Hepatocyte (in vitro differentiated cells): ENCODE data around the gene AMIGO1. TPM values are rescaled to one million over a fixed set of nuclear protein-coding genes. Genes with fewer than 3 reads are reported as not detected.

ENCODE experiments used
- DNase-seq: peaks from one replicate; pipeline ENCODE4 v3.0.0-alpha.2; 2016; ENCODE audit warnings: low spot score
- H2AFZ ChIP-seq: fragments of 200-600 bp; sonication (generic); 2 replicates; pipeline ENCODE4 v1.6.0; 2016; ENCODE audit warnings: antibody characterized with exemption, mild to moderate bottlenecking
- H3K27ac ChIP-seq: fragments of 200-600 bp; sonication (generic); 2 replicates; pipeline ENCODE4 v1.5.1; 2016; ENCODE audit warnings: mild to moderate bottlenecking
- H3K27me3 ChIP-seq: fragments of 200-600 bp; sonication (generic); 2 replicates; pipeline ENCODE4 v1.6.1; 2016
- H3K36me3 ChIP-seq: fragments of 200-600 bp; sonication (generic); replicated peaks from 2 replicates; pipeline ENCODE4 v1.5.1; 2016; ENCODE audit warnings: low read depth; ENCODE audit not compliant: insufficient read depth
- H3K4me1 ChIP-seq: fragments of 200-600 bp; sonication (generic); 2 replicates; pipeline ENCODE4 v1.5.1; 2016; ENCODE audit warnings: mild to moderate bottlenecking, moderate library complexity; ENCODE audit not compliant: insufficient read depth
- H3K4me2 ChIP-seq: fragments of 200-600 bp; sonication (generic); 2 replicates; pipeline ENCODE4 v1.6.0; 2016
- H3K4me3 ChIP-seq: fragments of 200-600 bp; sonication (generic); 2 replicates; pipeline ENCODE4 v1.5.1; 2016; ENCODE audit warnings: mild to moderate bottlenecking
- H3K79me2 ChIP-seq: fragments of 200-600 bp; sonication (generic); 2 replicates; pipeline ENCODE4 v1.6.0; 2017; ENCODE audit warnings: mild to moderate bottlenecking
- H3K9me2 ChIP-seq: fragments of 200-600 bp; sonication (generic); replicated peaks from 2 replicates; pipeline ENCODE4 v1.6.0; 2017; ENCODE audit warnings: mild to moderate bottlenecking; ENCODE audit not compliant: insufficient read depth
- H3K9me3 ChIP-seq: fragments of 200-600 bp; sonication (generic); 2 replicates; pipeline ENCODE4 v1.5.1; 2016; ENCODE audit warnings: low read depth, mild to moderate bottlenecking
- H4K20me1 ChIP-seq: fragments of 200-600 bp; sonication (generic); 2 replicates; pipeline ENCODE4 v1.6.0; 2016; ENCODE audit warnings: mild to moderate bottlenecking; ENCODE audit not compliant: insufficient read depth, poor library complexity, severe bottlenecking
- EZH2 ChIP-seq: fragments of 200-600 bp; sonication (generic); IDR thresholded peaks from 2 replicates; pipeline ENCODE4 v1.6.1; 2016; ENCODE audit warnings: antibody characterized with exemption, mild to moderate bottlenecking, borderline replicate concordance
- EZH2phosphoT487 ChIP-seq: fragments of 200-600 bp; sonication (generic); IDR thresholded peaks from one replicate; pipeline ENCODE4 v1.6.1; 2018; ENCODE audit warnings: antibody characterized with exemption, mild to moderate bottlenecking, low read depth, moderate library complexity; ENCODE audit not compliant: unreplicated experiment, severe bottlenecking
- WGBS: methylation state at CpG from one replicate; pipeline ENCODE4 v1.1.6; 2016; ENCODE audit warnings: low lambda C conversion rate; ENCODE audit errors: missing lambda C conversion rate; 5-methylcytosine and 5-hydroxymethylcytosine counted together
- polyA plus RNA-seq: library from polyadenylated mRNA; unstranded; fragments of >200 nt; fragmentation: Nextera tagmentation; extraction: Ambion mirVana; gene quantifications from 2 replicates; pipeline ENCODE4 v1.2.1, GENCODE V29; 2016
- total RNA-seq: library from RNA; depleted of rRNA; stranded (reverse); fragments of >200 nt; gene quantifications from 2 replicates; pipeline ENCODE4 v1.2.3, GENCODE V29; 2014
- TF ChIP-seq, protein P1 (sequence below): fragments of 200-600 bp; sonication (generic); IDR thresholded peaks from 2 replicates; pipeline ENCODE4 v1.5.1; 2016; ENCODE audit warnings: antibody characterized with exemption, mild to moderate bottlenecking; ENCODE audit not compliant: poor library complexity

Gene AMIGO1
- total and polyA plus RNA-seq, 2 experiments from 2014 or later, result 2.0 to 4.1 TPM

DNA sequence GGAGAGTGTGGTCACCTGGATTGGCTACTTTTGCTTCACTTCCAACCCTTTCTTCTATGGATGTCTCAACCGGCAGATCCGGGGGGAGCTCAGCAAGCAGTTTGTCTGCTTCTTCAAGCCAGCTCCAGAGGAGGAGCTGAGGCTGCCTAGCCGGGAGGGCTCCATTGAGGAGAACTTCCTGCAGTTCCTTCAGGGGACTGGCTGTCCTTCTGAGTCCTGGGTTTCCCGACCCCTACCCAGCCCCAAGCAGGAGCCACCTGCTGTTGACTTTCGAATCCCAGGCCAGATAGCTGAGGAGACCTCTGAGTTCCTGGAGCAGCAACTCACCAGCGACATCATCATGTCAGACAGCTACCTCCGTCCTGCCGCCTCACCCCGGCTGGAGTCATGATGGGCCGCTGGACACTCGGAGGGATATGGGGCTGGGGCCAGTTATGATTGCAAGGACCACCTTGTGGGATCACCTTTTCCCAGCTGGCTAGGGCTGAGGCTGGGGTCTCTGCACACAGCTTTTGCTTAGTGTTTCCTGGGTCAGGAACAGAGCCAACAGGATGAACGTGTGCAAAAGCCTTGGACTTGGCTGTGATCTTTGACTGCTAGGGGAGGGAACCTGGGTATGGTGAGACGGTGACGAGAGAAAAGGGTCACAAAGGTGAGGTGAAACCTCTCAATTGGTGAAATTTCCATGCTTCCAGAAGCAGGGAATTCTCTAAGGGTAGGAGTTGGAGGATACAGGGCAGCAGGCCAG is 34.6 kb upstream of the AMIGO1 start:
- no peak for DNase-seq
- Histone ChIP-seq H3K36me3 (no peaks in the 10 kb centered on the region), H3K9me3 (no peaks in the 10 kb centered on the region), H3K27me3 (no peaks in the 10 kb centered on the region), H3K9me2 (no peaks in the 10 kb centered on the region), H3K27ac (no peak overlapping the region), H4K20me1 (peaks cover 1% of the 10 kb centered on the region), H3K4me1 (peaks cover 12% of the 10 kb centered on the region), H2AFZ (no peak overlapping the region), H3K4me3 (no peak overlapping the region), H3K4me2 (no peak overlapping the region), H3K79me2 (peaks cover 21% of the 10 kb centered on the region)
- TF ChIP-seq EZH2, result no peak
- TF ChIP-seq EZH2phosphoT487, result no peak
- TF ChIP-seq, protein P1, sequence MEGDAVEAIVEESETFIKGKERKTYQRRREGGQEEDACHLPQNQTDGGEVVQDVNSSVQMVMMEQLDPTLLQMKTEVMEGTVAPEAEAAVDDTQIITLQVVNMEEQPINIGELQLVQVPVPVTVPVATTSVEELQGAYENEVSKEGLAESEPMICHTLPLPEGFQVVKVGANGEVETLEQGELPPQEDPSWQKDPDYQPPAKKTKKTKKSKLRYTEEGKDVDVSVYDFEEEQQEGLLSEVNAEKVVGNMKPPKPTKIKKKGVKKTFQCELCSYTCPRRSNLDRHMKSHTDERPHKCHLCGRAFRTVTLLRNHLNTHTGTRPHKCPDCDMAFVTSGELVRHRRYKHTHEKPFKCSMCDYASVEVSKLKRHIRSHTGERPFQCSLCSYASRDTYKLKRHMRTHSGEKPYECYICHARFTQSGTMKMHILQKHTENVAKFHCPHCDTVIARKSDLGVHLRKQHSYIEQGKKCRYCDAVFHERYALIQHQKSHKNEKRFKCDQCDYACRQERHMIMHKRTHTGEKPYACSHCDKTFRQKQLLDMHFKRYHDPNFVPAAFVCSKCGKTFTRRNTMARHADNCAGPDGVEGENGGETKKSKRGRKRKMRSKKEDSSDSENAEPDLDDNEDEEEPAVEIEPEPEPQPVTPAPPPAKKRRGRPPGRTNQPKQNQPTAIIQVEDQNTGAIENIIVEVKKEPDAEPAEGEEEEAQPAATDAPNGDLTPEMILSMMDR, result no peak
- 79% methylated on average over 14 of the region's 14 CpGs for WGBS

DNA sequence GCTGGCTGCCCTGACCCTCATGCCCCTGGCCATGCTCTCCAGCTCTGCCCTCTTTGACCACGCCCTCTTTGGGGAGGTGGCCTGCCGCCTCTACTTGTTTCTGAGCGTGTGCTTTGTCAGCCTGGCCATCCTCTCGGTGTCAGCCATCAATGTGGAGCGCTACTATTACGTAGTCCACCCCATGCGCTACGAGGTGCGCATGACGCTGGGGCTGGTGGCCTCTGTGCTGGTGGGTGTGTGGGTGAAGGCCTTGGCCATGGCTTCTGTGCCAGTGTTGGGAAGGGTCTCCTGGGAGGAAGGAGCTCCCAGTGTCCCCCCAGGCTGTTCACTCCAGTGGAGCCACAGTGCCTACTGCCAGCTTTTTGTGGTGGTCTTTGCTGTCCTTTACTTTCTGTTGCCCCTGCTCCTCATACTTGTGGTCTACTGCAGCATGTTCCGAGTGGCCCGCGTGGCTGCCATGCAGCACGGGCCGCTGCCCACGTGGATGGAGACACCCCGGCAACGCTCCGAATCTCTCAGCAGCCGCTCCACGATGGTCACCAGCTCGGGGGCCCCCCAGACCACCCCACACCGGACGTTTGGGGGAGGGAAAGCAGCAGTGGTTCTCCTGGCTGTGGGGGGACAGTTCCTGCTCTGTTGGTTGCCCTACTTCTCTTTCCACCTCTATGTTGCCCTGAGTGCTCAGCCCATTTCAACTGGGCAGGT is 33.9 kb upstream of the AMIGO1 start:
- no peaks in the 10 kb centered on the region for H3K9me2 ChIP-seq
- no peak overlapping the region for H3K27ac ChIP-seq
- TF ChIP-seq EZH2phosphoT487 (no peak), EZH2 (no peak)
- TF ChIP-seq, protein P1, result no peak
- no peaks in the 10 kb centered on the region for H3K27me3 ChIP-seq
- peaks cover 12% of the 10 kb centered on the region for H3K4me1 ChIP-seq
- no peaks in the 10 kb centered on the region for H4K20me1 ChIP-seq
- 88% methylated on average over 24 of the region's 24 CpGs for WGBS
- no peaks in the 10 kb centered on the region for H3K36me3 ChIP-seq
- H3K79me2 ChIP-seq, result peaks cover 14% of the 10 kb centered on the region
- H3K4me3 ChIP-seq, result no peak overlapping the region
- no peak overlapping the region for H3K4me2 ChIP-seq
- no peaks in the 10 kb centered on the region for H3K9me3 ChIP-seq
- no peak overlapping the region for H2AFZ ChIP-seq
- no peak for DNase-seq

- no peak overlapping the region for H2AFZ ChIP-seq
- 90% methylated on average over 10 of the region's 10 CpGs for WGBS
- H3K9me2 ChIP-seq, result no peaks in the 10 kb centered on the region
- H3K27me3 ChIP-seq, result no peaks in the 10 kb centered on the region
- no peak overlapping the region for H3K4me3 ChIP-seq
- no peaks in the 10 kb centered on the region for H3K9me3 ChIP-seq
- H4K20me1 ChIP-seq, result no peaks in the 10 kb centered on the region
- H3K36me3 ChIP-seq, result no peaks in the 10 kb centered on the region
- peaks cover 12% of the 10 kb centered on the region for H3K4me1 ChIP-seq
- peaks cover 10% of the 10 kb centered on the region for H3K79me2 ChIP-seq
- DNase-seq, result no peak
- H3K27ac ChIP-seq, result no peak overlapping the region
- TF ChIP-seq, protein P1, result no peak
- TF ChIP-seq EZH2phosphoT487, result no peak
- TF ChIP-seq EZH2, result no peak
- no peak overlapping the region for H3K4me2 ChIP-seq
These were observed 33.1 kb upstream of the AMIGO1 start for GRCh38 chr1:109542657-109543056.
